HG02840 (cell line): Measurements from ENCODE around the gene GPATCH2.

Experiments used
- ATAC-seq: cut with Tn5 transposase; IDR thresholded peaks from one replicate; pipeline ENCODE4 v1.9.1; 2021; ENCODE audit warnings: mild to moderate bottlenecking, moderate library complexity, moderate number of reproducible peaks; ENCODE audit not compliant: unreplicated experiment, low FRiP score

Gene GPATCH2

GRCh38 chr1:217457016-217457415 is 173.9 kb downstream of the GPATCH2 start:
- ATAC-seq: no peak

- no peak for ATAC-seq
Observed at GRCh38 chr1:217456261-217456660, 174.6 kb downstream of the GPATCH2 start.

GRCh38 chr1:217453816-217454215 is 177.1 kb downstream of the GPATCH2 start:
- ATAC-seq: no peak

- ATAC-seq: no peak
Observed at GRCh38 chr1:217449370-217449769, 181.5 kb downstream of the GPATCH2 start.

GRCh38 chr1:217443845-217444244 is 187.0 kb downstream of the GPATCH2 start:
- ATAC-seq: no peak

- no peak for ATAC-seq
Observed at GRCh38 chr1:217437376-217437775, 193.5 kb downstream of the GPATCH2 start.

- no peak for ATAC-seq
Observed at GRCh38 chr1:217435204-217435603, 195.7 kb downstream of the GPATCH2 start.

GRCh38 chr1:217433664-217434063 is 197.2 kb downstream of the GPATCH2 start:
- ATAC-seq: no peak

GRCh38 chr1:217432339-217432738 is 198.6 kb downstream of the GPATCH2 start:
- ATAC-seq: no peak

- ATAC-seq: no peak
Observed at GRCh38 chr1:217431395-217431794, 199.5 kb downstream of the GPATCH2 start.

- ATAC-seq: no peak
Observed at GRCh38 chr1:217425422-217425821, 205.5 kb downstream of the GPATCH2 start.

- no peak for ATAC-seq
Observed at GRCh38 chr1:217419194-217419551, 211.7 kb downstream of the GPATCH2 start.

- no peak for ATAC-seq
Observed at GRCh38 chr1:217418269-217419193, 212.4 kb downstream of the GPATCH2 start.

GRCh38 chr1:217417363-217417762 is 213.5 kb downstream of the GPATCH2 start:
- no peak for ATAC-seq

GRCh38 chr1:217407534-217408001 is 223.3 kb downstream of the GPATCH2 start:
- ATAC-seq: no peak

GRCh38 chr1:217403026-217403720 is 227.7 kb downstream of the GPATCH2 start:
- no peak for ATAC-seq

- ATAC-seq: no peak
Observed at GRCh38 chr1:217402301-217402700, 228.6 kb downstream of the GPATCH2 start.

GRCh38 chr1:217393896-217394295 is 237.0 kb downstream of the GPATCH2 start:
- no peak for ATAC-seq

GRCh38 chr1:217392441-217392840 is 238.4 kb downstream of the GPATCH2 start:
- no peak for ATAC-seq

GRCh38 chr1:217389895-217390294 is 241.0 kb downstream of the GPATCH2 start:
- no peak for ATAC-seq

- no peak for ATAC-seq
Observed at GRCh38 chr1:217388522-217389065, 242.3 kb downstream of the GPATCH2 start.
